Skeletal muscle tissue (tissue), 4 donors: ENCODE data around the gene H1-8. TPM values are rescaled to one million over a fixed set of nuclear protein-coding genes. Genes with fewer than 3 reads are reported as not detected.
"Not testable (repeated sequence)": the region's sequence is repeated elsewhere in the genome, so short reads cannot be mapped to it uniquely, and the experiment has no call there.

Experiments
- H3K27ac ChIP-seq: one replicate; pipeline ENCODE4 v1.7.0; 2013; ENCODE audit warnings: mild to moderate bottlenecking, low read depth, low read length, inconsistent platforms
- H3K27me3 ChIP-seq, 3 donors: one replicate each; pipeline ENCODE4 v1.7.0; 2013; ENCODE audit warnings: low read length in 3 of 3; ENCODE audit not compliant: control insufficient read depth in 3 of 3, insufficient read depth in 3 of 3
- H3K36me3 ChIP-seq, 3 donors: one replicate each; pipeline ENCODE4 v1.7.0; 2013; ENCODE audit warnings: low read length in 3 of 3; ENCODE audit not compliant: control insufficient read depth in 3 of 3, insufficient read depth in 3 of 3
- H3K4me1 ChIP-seq, 3 donors: one replicate each; pipeline ENCODE4 v1.7.0; 2013; ENCODE audit warnings: low read length in 3 of 3, mild to moderate bottlenecking in 3 of 3; ENCODE audit not compliant: control insufficient read depth in 3 of 3, insufficient read depth in 3 of 3
- H3K4me3 ChIP-seq, 3 donors: one replicate each; pipeline ENCODE4 v1.7.0; 2013; ENCODE audit warnings: low read length in 3 of 3
- H3K9ac ChIP-seq, 3 donors: one replicate each; pipeline ENCODE4 v1.7.0; 2013; ENCODE audit warnings: low read length in 3 of 3, mild to moderate bottlenecking in 3 of 3, moderate library complexity in 2 of 3, low read depth in 1 of 3
- H3K9me3 ChIP-seq, 3 donors: one replicate each; pipeline ENCODE4 v1.7.0; 2013; ENCODE audit warnings: low read length in 3 of 3; ENCODE audit not compliant: control insufficient read depth in 3 of 3
- total RNA-seq: library from RNA; depleted of rRNA; stranded (reverse); fragments of >200 nt; gene quantifications from one replicate; pipeline ENCODE4 v1.2.3, GENCODE V29; 2014
- donor health status: Osteomylitis.

H1-8 gene
- total RNA-seq, 1 donor from 2014 or later: not detected

DNA sequence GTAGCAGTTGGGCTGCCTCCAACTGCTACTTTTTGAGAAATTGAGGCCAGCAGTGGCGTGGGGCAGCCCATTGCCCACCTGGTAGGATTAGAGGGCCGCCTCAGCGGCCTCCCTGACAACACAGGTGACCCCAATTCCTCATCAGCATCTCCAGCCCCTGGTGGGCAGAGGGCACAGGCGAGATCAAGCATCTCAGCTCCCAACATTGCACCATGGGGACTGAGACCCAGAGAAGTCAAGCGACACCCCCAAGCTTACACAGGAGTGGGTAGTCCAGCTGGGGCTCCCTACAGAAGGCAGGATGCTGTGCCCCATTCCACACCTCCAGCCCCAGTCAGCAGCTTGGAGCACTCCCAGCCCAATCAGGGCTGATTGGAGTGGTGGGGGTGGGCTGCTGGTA, 228 bp upstream of the H1-8 start:
- H3K4me3 ChIP-seq: no peak overlapping the region
- peaks cover 0 to 2% (median 0%) of the 10 kb centered on the region in 3 donors for H3K4me1 ChIP-seq
- no peak overlapping the region for H3K27ac ChIP-seq
- H3K27me3 ChIP-seq: no peaks in the 10 kb centered on the region
- H3K36me3 ChIP-seq: no peaks in the 10 kb centered on the region
- H3K9me3 ChIP-seq: no peaks in the 10 kb centered on the region
- no peak overlapping the region for H3K9ac ChIP-seq

GRCh38 chr3:129543999-129544398, 1.0 kb downstream of the H1-8 start:
- Histone ChIP-seq H3K4me1 (peaks cover 0 to 2% (median 0%) of the 10 kb centered on the region in 3 donors), H3K9ac (no peak overlapping the region), H3K4me3 (no peak overlapping the region), H3K27me3 (no peaks in the 10 kb centered on the region), H3K27ac (no peak overlapping the region), H3K36me3 (no peaks in the 10 kb centered on the region), H3K9me3 (no peaks in the 10 kb centered on the region)

GRCh38 chr3:129545951-129546350, 3.0 kb downstream of the H1-8 start:
- H3K4me3 ChIP-seq, H3K4me1 ChIP-seq, H3K27me3 ChIP-seq, H3K27ac ChIP-seq, H3K36me3 ChIP-seq, H3K9me3 ChIP-seq, H3K9ac ChIP-seq: not testable (repeated sequence)

GRCh38 chr3:129547241-129547640, 4.3 kb downstream of the H1-8 start:
- Histone ChIP-seq H3K4me1 (peaks cover 0 to 1% (median under 1%) of the 10 kb centered on the region in 3 donors), H3K9me3 (no peaks in the 10 kb centered on the region), H3K27ac (no peak overlapping the region), H3K4me3 (no peak overlapping the region), H3K9ac (no peak overlapping the region), H3K27me3 (no peaks in the 10 kb centered on the region), H3K36me3 (no peaks in the 10 kb centered on the region)

GRCh38 chr3:129548104-129548965, 5.4 kb downstream of the H1-8 start:
- Histone ChIP-seq H3K9ac (no peak overlapping the region), H3K9me3 (no peaks in the 10 kb centered on the region), H3K4me3 (no peak overlapping the region), H3K27me3 (no peaks in the 10 kb centered on the region), H3K36me3 (no peaks in the 10 kb centered on the region), H3K27ac (no peak overlapping the region), H3K4me1 (peaks cover 8 to 9% (median 9%) of the 10 kb centered on the region in 3 donors)

DNA sequence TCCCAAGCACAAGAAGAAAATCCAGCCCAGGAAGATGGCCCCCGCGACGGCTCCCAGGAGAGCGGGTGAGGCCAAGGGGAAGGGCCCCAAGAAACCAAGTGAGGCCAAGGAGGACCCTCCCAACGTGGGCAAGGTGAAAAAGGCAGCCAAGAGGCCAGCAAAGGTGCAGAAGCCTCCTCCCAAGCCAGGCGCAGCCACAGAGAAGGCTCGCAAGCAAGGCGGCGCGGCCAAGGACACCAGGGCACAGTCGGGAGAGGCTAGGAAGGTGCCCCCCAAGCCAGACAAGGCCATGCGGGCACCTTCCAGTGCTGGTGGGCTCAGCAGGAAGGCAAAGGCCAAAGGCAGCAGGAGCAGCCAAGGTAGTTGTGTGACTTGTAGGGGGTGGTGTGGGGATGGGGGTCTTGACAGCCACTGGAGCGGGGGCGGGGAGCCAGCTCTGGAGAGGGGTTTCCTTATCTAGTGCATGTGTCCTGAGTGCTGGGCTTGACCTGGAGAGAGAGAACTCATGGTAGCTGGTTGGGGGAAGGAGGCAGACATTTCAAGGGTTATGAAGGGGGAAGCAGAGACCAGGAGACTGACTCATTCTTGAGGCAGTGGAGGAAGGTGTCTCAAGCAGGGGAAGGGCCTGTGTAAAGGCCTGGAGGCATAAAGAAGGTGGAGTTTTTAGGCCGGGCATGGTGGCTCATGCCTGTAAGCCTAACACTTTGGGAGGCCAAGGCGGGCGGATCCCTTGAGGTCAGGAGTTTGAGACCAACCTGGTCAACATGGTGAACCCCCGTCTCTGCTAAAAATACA, 6.2 kb downstream of the H1-8 start:
- Histone ChIP-seq H3K27me3 (no peaks in the 10 kb centered on the region), H3K4me1 (peaks cover 8 to 12% (median 9%) of the 10 kb centered on the region in 3 donors), H3K9me3 (no peaks in the 10 kb centered on the region), H3K36me3 (no peaks in the 10 kb centered on the region), H3K9ac (no peak overlapping the region), H3K27ac (no peak overlapping the region), H3K4me3 (no peak overlapping the region)

GRCh38 chr3:129549805-129550204, 6.8 kb downstream of the H1-8 start:
- Histone ChIP-seq H3K9ac (no peak overlapping the region), H3K27me3 (no peaks in the 10 kb centered on the region), H3K9me3 (no peaks in the 10 kb centered on the region), H3K4me1 (peaks cover 8 to 18% (median 15%) of the 10 kb centered on the region in 3 donors), H3K4me3 (no peak overlapping the region), H3K36me3 (no peaks in the 10 kb centered on the region), H3K27ac (no peak overlapping the region)

GRCh38 chr3:129552287-129553050, 9.5 kb downstream of the H1-8 start:
- Histone ChIP-seq H3K36me3 (peaks cover 3 to 7% (median 4%) of the 10 kb centered on the region in 3 donors), H3K9ac (no peak overlapping the region), H3K4me1 (peaks cover 24 to 38% (median 37%) of the 10 kb centered on the region in 3 donors), H3K4me3 (no peak overlapping the region), H3K27me3 (no peaks in the 10 kb centered on the region), H3K27ac (no peak overlapping the region), H3K9me3 (no peaks in the 10 kb centered on the region)

GRCh38 chr3:129553171-129553570, 10.2 kb downstream of the H1-8 start:
- no peak overlapping the region for H3K9ac ChIP-seq
- H3K27ac ChIP-seq: no peak overlapping the region
- no peaks in the 10 kb centered on the region for H3K9me3 ChIP-seq
- H3K36me3 ChIP-seq: peaks cover 5 to 8% (median 6%) of the 10 kb centered on the region in 3 donors
- H3K4me1 ChIP-seq: peaks cover 31 to 46% (median 44%) of the 10 kb centered on the region in 3 donors
- no peaks in the 10 kb centered on the region for H3K27me3 ChIP-seq
- no peak overlapping the region for H3K4me3 ChIP-seq
